BE2C (cell line): ENCODE measurements around the gene COL25A1.

Experiments
- DNase-seq: peaks from one replicate; pipeline ENCODE4 v3.0.0-alpha.2; 2020
- H3K27me3 ChIP-seq: fragments of 250-450 bp; sonication (Bioruptor Pico); 2 replicates; pipeline ENCODE4 v1.5.1; 2020; ENCODE audit warnings: mild to moderate bottlenecking
- H3K36me3 ChIP-seq: fragments of 250-450 bp; sonication (Bioruptor Pico); 2 replicates; pipeline ENCODE4 v1.5.1; 2020; ENCODE audit warnings: mild to moderate bottlenecking
- H3K4me1 ChIP-seq: fragments of 250-450 bp; sonication (Bioruptor Pico); 2 replicates; pipeline ENCODE4 v1.5.1; 2020
- H3K4me3 ChIP-seq: 2 replicates; pipeline ENCODE4 v1.5.1; 2011; ENCODE audit warnings: low read depth, low read length
- H3K9me3 ChIP-seq: fragments of 250-450 bp; sonication (Bioruptor Pico); 2 replicates; pipeline ENCODE4 v1.5.1; 2020
- CTCF ChIP-seq: IDR thresholded peaks from 2 replicates; pipeline ENCODE4 v1.5.1; 2012; ENCODE audit warnings: mild to moderate bottlenecking, low read depth, low read length

Gene COL25A1

GRCh38 chr4:109256818-109257217 is 45.6 kb downstream of the COL25A1 start:
- no peak overlapping the region for H3K4me3 ChIP-seq
- H3K27me3 ChIP-seq: no peaks in the 10 kb centered on the region; the same call in 1 of the 2 replicates
- no peaks in the 10 kb centered on the region for H3K4me1 ChIP-seq
- no peaks in the 10 kb centered on the region for H3K36me3 ChIP-seq
- no peaks in the 10 kb centered on the region for H3K9me3 ChIP-seq
- no peak for DNase-seq
- no peak for TF ChIP-seq CTCF

- DNase-seq: no peak
- Histone ChIP-seq H3K27me3 (no peaks in the 10 kb centered on the region; the same call in 1 of the 2 replicates), H3K36me3 (no peaks in the 10 kb centered on the region), H3K4me1 (no peaks in the 10 kb centered on the region), H3K9me3 (no peaks in the 10 kb centered on the region), H3K4me3 (no peak overlapping the region)
- no peak for TF ChIP-seq CTCF
Measured at GRCh38 chr4:109254845-109255244, 47.6 kb downstream of the COL25A1 start.

- no peak for TF ChIP-seq CTCF
- Histone ChIP-seq H3K27me3 (no peaks in the 10 kb centered on the region; the same call in 1 of the 2 replicates), H3K9me3 (no peaks in the 10 kb centered on the region), H3K4me1 (no peaks in the 10 kb centered on the region), H3K36me3 (no peaks in the 10 kb centered on the region), H3K4me3 (no peak overlapping the region)
- DNase-seq: no peak
Measured at GRCh38 chr4:109251396-109251795, 51.1 kb downstream of the COL25A1 start.

- H3K9me3 ChIP-seq: no peaks in the 10 kb centered on the region
- no peak overlapping the region for H3K4me3 ChIP-seq
- no peaks in the 10 kb centered on the region for H3K4me1 ChIP-seq
- no peaks in the 10 kb centered on the region for H3K36me3 ChIP-seq
- no peak for DNase-seq
- no peak for TF ChIP-seq CTCF
- no peaks in the 10 kb centered on the region for H3K27me3 ChIP-seq
Measured at GRCh38 chr4:109248322-109248900, 54.0 kb downstream of the COL25A1 start.

- H3K4me3 ChIP-seq: no peak overlapping the region
- H3K36me3 ChIP-seq: no peaks in the 10 kb centered on the region
- no peak for TF ChIP-seq CTCF
- no peaks in the 10 kb centered on the region for H3K9me3 ChIP-seq
- no peak for DNase-seq
- H3K27me3 ChIP-seq: no peaks in the 10 kb centered on the region
- H3K4me1 ChIP-seq: no peaks in the 10 kb centered on the region
Measured at GRCh38 chr4:109243871-109244270, 58.6 kb downstream of the COL25A1 start.

GRCh38 chr4:109238746-109239145 is 63.7 kb downstream of the COL25A1 start:
- Histone ChIP-seq H3K4me3 (no peak overlapping the region), H3K4me1 (no peaks in the 10 kb centered on the region), H3K9me3 (no peaks in the 10 kb centered on the region), H3K36me3 (no peaks in the 10 kb centered on the region), H3K27me3 (no peaks in the 10 kb centered on the region)
- no peak for DNase-seq
- TF ChIP-seq CTCF: no peak
